ENCODE data around the gene MSH6. TPM values are rescaled to one million over a fixed set of nuclear protein-coding genes. Genes with fewer than 3 reads are reported as not detected.

Gene MSH6
- total RNA-seq, 1 experiment from 2014 or later = 98.0 TPM

GRCh38 chr2:47778698-47779425 is 4.1 kb upstream of the MSH6 start:
- in situ Hi-C loops (cut with HindIII; ENCODE audit: low pct_unique_long_range_greater_than_20kb, low sequenced_read_pairs) = no loop called here
- Histone ChIP-seq H3K4me3 (ENCODE audit: low read depth in 2 of 2, low read length in 2 of 2) (no peak overlapping the region), H3K4me1 (ENCODE audit: control insufficient read depth, insufficient read depth, low read length) (no peaks in the 10 kb centered on the region; the same call in 1 of the 2 replicates), H3K9me3 (ENCODE audit: control insufficient read depth, insufficient read depth, low read depth, low read length) (no peaks in the 10 kb centered on the region), H3K27ac (ENCODE audit: low read length) (no peak overlapping the region), H3K27me3 (ENCODE audit: control insufficient read depth, insufficient read depth, low read length) (no peaks in the 10 kb centered on the region), H3K36me3 (ENCODE audit: control insufficient read depth, insufficient read depth, low read length) (no peaks in the 10 kb centered on the region)
- ChIA-PET POLR2A (no interaction called here), CTCF (no interaction called here)
- ATAC-seq = no peak
- intact Hi-C loops (cut with micrococcal nuclease; ENCODE audit: unreplicated experiment) = no loop called here
- TF ChIP-seq TCF7L2 (IDR thresholded peaks at IDR 0.05; ENCODE audit: low read depth, low read length) (no peak), CTCF (IDR thresholded peaks at IDR 0.05) (no peak), REST (IDR thresholded peaks at IDR 0.05; ENCODE audit: insufficient read depth in 1 of 2, low read depth in 2 of 2, low read length in 1 of 2) (no peak), SIN3A (IDR thresholded peaks at IDR 0.05; ENCODE audit: borderline replicate concordance, insufficient read depth, low read depth, low read length) (no peak), POLR2AphosphoS5 (IDR thresholded peaks at IDR 0.05; ENCODE audit: low read depth, low read length) (no peak)
- no peak for DNase-seq (ENCODE audit: low read depth, low spot score)
- BruUV-seq (replicated peaks) = no TSS peak

- POLR2A ChIA-PET = no interaction called here
- no TSS peak for BruUV-seq (replicated peaks)
- CTCF ChIA-PET = no interaction called here
- TF ChIP-seq SIN3A (IDR thresholded peaks at IDR 0.05; ENCODE audit: borderline replicate concordance, insufficient read depth, low read depth, low read length) (no peak), TCF7L2 (IDR thresholded peaks at IDR 0.05; ENCODE audit: low read depth, low read length) (no peak), CTCF (IDR thresholded peaks at IDR 0.05) (no peak), REST (IDR thresholded peaks at IDR 0.05; ENCODE audit: insufficient read depth in 1 of 2, low read depth in 2 of 2, low read length in 1 of 2) (no peak), POLR2AphosphoS5 (IDR thresholded peaks at IDR 0.05; ENCODE audit: low read depth, low read length) (no peak)
- Histone ChIP-seq H3K27me3 (ENCODE audit: control insufficient read depth, insufficient read depth, low read length) (no peaks in the 10 kb centered on the region), H3K4me1 (ENCODE audit: control insufficient read depth, insufficient read depth, low read length) (no peaks in the 10 kb centered on the region; the same call in 1 of the 2 replicates), H3K4me3 (ENCODE audit: low read depth in 2 of 2, low read length in 2 of 2) (no peak overlapping the region), H3K9me3 (ENCODE audit: control insufficient read depth, insufficient read depth, low read depth, low read length) (no peaks in the 10 kb centered on the region), H3K36me3 (ENCODE audit: control insufficient read depth, insufficient read depth, low read length) (no peaks in the 10 kb centered on the region), H3K27ac (ENCODE audit: low read length) (no peak overlapping the region)
- no peak for DNase-seq (ENCODE audit: low read depth, low spot score)
- in situ Hi-C loops (cut with HindIII; ENCODE audit: low pct_unique_long_range_greater_than_20kb, low sequenced_read_pairs) = no loop called here
- intact Hi-C loops (cut with micrococcal nuclease; ENCODE audit: unreplicated experiment) = no loop called here
- ATAC-seq = no peak
These were observed 3.5 kb upstream of the MSH6 start for GRCh38 chr2:47779426-47779790.
